Fibroblast of lung (primary cell): ENCODE results near the gene LAGE3. TPM values are rescaled to one million over a fixed set of nuclear protein-coding genes. Genes with fewer than 3 reads are reported as not detected.

Source experiments
- DNase-seq, 2 donors: peaks; one replicate each; pipeline versions ENCODE4 v3.0.0 to v3.0.0-alpha.2; 2010; ENCODE audit warnings: low read depth in 2 of 2
- H2AFZ ChIP-seq: 2 replicates; pipeline ENCODE4 v1.5.1; 2012; ENCODE audit warnings: low read length, control low read depth, inconsistent platforms
- H3K27ac ChIP-seq: 2 replicates; pipeline ENCODE4 v1.5.1; 2011; ENCODE audit warnings: low read length, control low read depth; ENCODE audit not compliant: insufficient read depth
- H3K27me3 ChIP-seq: 2 replicates; pipeline ENCODE4 v1.5.1; 2011; ENCODE audit warnings: mild to moderate bottlenecking, low read length; ENCODE audit not compliant: control insufficient read depth, insufficient read depth
- H3K36me3 ChIP-seq: 2 replicates; pipeline ENCODE4 v1.5.1; 2011; ENCODE audit warnings: low read length; ENCODE audit not compliant: control insufficient read depth, insufficient read depth
- H3K4me1 ChIP-seq: 2 replicates; pipeline ENCODE4 v1.5.1; 2011; ENCODE audit warnings: low read length; ENCODE audit not compliant: control insufficient read depth, insufficient read depth; ENCODE audit errors: extremely low read depth
- H3K4me2 ChIP-seq: 2 replicates; pipeline ENCODE4 v1.5.1; 2011; ENCODE audit warnings: low read length, control low read depth; ENCODE audit not compliant: insufficient read depth; ENCODE audit errors: extremely low read depth
- H3K4me3 ChIP-seq, 4 experiments: fragments of 200-600 bp in 1 of 4; sonication (generic) in 1 of 4; replicated peaks in 1 of 4; 2 replicates each; pipeline ENCODE4 v1.5.1; 2011 to 2016; ENCODE audit warnings: low read length in 4 of 4, low read depth in 3 of 4, mild to moderate bottlenecking in 3 of 4, control low read depth in 2 of 4, inconsistent platforms in 1 of 4, mixed read lengths in 1 of 4; ENCODE audit not compliant: insufficient read depth in 1 of 4; ENCODE audit errors: control extremely low read depth in 1 of 4
- H3K79me2 ChIP-seq: 2 replicates; pipeline ENCODE4 v1.5.1; 2012; ENCODE audit warnings: mild to moderate bottlenecking, low read length, inconsistent platforms; ENCODE audit not compliant: control insufficient read depth, insufficient read depth
- H3K9ac ChIP-seq: 2 replicates; pipeline ENCODE4 v1.5.1; 2011; ENCODE audit warnings: mild to moderate bottlenecking, low read length, control low read depth; ENCODE audit not compliant: insufficient read depth
- H3K9me3 ChIP-seq: 2 replicates; pipeline ENCODE4 v1.5.1; 2012; ENCODE audit warnings: low read depth, low read length; ENCODE audit not compliant: control insufficient read depth, insufficient read depth
- H4K20me1 ChIP-seq: 2 replicates; pipeline ENCODE4 v1.5.1; 2011; ENCODE audit warnings: low read length; ENCODE audit not compliant: control insufficient read depth, insufficient read depth; ENCODE audit errors: extremely low read depth
- EZH2 ChIP-seq: IDR thresholded peaks from 2 replicates; pipeline ENCODE4 v1.5.1; 2012; ENCODE audit warnings: low read length, control low read depth, mild to moderate bottlenecking; ENCODE audit errors: missing control alignments
- polyA plus RNA-seq, 2 donors: library from polyadenylated mRNA; depleted of rRNA in 1 of 2; stranded (reverse) in 1 of 2; unstranded in 1 of 2; fragments of >200 nt; gene quantifications; 2 replicates each; pipeline ENCODE4 v1.2.1, GENCODE V29; 2011 to 2012; ENCODE audit warnings: missing spikeins in 1 of 2
- total RNA-seq: library from RNA; depleted of rRNA; stranded (reverse); fragments of >200 nt; gene quantifications from 2 replicates; pipeline ENCODE4 v1.2.1, GENCODE V29; 2014
- TF ChIP-seq, protein P1 (sequence below), 2 donors: IDR thresholded peaks in 1 of 2; conservative IDR thresholded peaks in 1 of 2; 1 replicate in 1 of 2; 2 replicates in 1 of 2; pipeline ENCODE4 v1.5.1; 2011 to 2012; ENCODE audit warnings: low read length in 2 of 2, control low read depth in 1 of 2, inconsistent platforms in 1 of 2, low read depth in 1 of 2, mild to moderate bottlenecking in 1 of 2

The LAGE3 gene
- total and polyA plus RNA-seq, 2 donors (not counting 1 experiment from before 2014, with no cell fraction given): 6.4 to 13.4 TPM

DNA sequence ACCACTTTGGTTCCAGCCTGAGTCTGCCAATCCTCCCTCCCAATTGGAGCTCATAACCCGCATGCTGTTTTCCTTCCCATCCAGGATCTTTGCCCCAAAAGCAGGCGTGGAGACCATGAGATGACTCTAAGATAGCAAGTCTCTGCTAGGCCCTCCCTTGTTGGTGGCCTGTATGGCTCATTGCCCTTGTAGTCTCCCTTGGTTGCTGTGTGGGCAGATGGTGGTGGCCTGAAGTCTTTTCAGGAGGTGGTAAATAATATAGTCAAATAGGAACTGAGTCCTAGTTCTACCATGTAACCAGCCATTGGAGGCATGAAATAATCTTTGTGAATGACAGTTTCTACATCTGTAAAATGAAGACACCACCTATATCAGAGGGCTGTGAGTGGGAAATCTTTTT lies 49.4 kb downstream of the LAGE3 start:
- no peak for DNase-seq

DNA sequence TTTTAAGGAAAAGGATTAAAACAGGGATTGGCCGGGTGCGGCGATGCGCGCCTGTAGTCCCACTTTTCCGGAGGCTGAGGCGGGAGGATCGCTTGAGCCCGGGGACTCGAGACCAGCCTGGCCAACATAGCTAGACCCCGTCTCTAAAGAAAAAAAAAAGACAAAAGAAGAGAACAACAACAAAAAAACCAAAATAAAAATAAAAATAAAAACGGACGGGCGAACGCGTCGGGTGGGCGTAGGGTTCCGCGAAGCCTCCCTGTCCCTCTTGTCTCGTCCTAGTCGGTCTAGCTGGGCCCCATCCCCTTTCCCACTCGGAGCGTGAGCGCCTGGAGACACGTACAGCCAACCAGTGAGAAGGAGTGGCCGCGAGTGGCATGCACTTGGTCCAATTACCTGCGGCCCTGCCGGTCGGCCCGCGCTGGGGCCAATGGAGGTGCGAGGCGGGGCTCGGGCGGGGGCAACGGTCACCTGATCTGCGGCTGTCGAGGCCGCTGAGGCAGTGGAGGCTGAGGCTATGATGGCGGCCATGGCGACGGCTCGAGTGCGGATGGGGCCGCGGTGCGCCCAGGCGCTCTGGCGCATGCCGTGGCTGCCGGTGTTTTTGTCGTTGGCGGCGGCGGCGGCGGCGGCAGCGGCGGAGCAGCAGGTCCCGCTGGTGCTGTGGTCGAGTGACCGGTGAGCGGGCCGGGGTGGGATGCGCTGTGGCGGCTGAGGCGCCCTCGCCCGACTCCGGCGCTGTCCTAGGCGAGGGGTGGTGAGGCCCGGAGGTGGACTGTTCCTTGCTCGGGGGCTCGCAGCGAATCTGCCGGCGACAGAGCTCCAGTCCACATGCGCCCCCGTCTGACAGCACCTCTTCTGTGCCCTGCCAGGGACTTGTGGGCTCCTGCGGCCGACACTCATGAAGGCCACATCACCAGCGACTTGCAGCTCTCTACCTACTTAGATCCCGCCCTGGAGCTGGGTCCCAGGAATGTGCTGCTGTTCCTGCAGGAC lies 50.6 kb downstream of the LAGE3 start, which contains the start of gene ATP6AP1:
Gene ATP6AP1 (plus strand): TSS at position 502 of the 996 bp plus-strand sequence. CDS start 16 bp downstream, at position 518.
- no peaks in the 10 kb centered on the region for H3K4me1 ChIP-seq
- peaks cover 14% of the 10 kb centered on the region for H3K79me2 ChIP-seq
- peak within 1 kb of the TSS; percentile 57 for H3K9ac ChIP-seq
- no peaks in the 10 kb centered on the region for H3K9me3 ChIP-seq
- no peak for TF ChIP-seq EZH2
- TF ChIP-seq, protein P1, sequence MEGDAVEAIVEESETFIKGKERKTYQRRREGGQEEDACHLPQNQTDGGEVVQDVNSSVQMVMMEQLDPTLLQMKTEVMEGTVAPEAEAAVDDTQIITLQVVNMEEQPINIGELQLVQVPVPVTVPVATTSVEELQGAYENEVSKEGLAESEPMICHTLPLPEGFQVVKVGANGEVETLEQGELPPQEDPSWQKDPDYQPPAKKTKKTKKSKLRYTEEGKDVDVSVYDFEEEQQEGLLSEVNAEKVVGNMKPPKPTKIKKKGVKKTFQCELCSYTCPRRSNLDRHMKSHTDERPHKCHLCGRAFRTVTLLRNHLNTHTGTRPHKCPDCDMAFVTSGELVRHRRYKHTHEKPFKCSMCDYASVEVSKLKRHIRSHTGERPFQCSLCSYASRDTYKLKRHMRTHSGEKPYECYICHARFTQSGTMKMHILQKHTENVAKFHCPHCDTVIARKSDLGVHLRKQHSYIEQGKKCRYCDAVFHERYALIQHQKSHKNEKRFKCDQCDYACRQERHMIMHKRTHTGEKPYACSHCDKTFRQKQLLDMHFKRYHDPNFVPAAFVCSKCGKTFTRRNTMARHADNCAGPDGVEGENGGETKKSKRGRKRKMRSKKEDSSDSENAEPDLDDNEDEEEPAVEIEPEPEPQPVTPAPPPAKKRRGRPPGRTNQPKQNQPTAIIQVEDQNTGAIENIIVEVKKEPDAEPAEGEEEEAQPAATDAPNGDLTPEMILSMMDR (conservative IDR thresholded peaks at IDR 0.05 in 1 of 2, IDR thresholded peaks at IDR 0.05 in 1 of 2; ENCODE audit: low read depth in 1 of 2, low read length in 2 of 2): no peak
- DNase-seq: peak; percentile 94 to 95
- peak within 1 kb of the TSS; percentile 77 for H3K4me2 ChIP-seq
- peak within 1 kb of the TSS; percentile 16 for H3K27ac ChIP-seq
- no peaks in the 10 kb centered on the region for H4K20me1 ChIP-seq
- no peaks in the 10 kb centered on the region for H3K27me3 ChIP-seq
- peak within 1 kb of the TSS; percentile 52 to 70 (median 64) for H3K4me3 ChIP-seq
- H3K36me3 ChIP-seq: no peaks in the 10 kb centered on the region
- H2AFZ ChIP-seq: no peak within 1 kb of the TSS

More for the DNA sequence above, 49.4 kb downstream of the LAGE3 start:
- H4K20me1 ChIP-seq: no peaks in the 10 kb centered on the region
- TF ChIP-seq EZH2: no peak
- TF ChIP-seq, protein P1 (conservative IDR thresholded peaks at IDR 0.05 in 1 of 2, IDR thresholded peaks at IDR 0.05 in 1 of 2; ENCODE audit: low read depth in 1 of 2, low read length in 2 of 2): no peak
- H3K36me3 ChIP-seq: peaks cover 3% of the 10 kb centered on the region
- H3K4me2 ChIP-seq: peak overlapping the region; percentile 77
- H2AFZ ChIP-seq: no peak overlapping the region
- H3K4me3 ChIP-seq: peak overlapping the region in 3 of 4 experiments; percentile 60 to 70 (median 69)
- no peak overlapping the region for H3K9ac ChIP-seq
- no peaks in the 10 kb centered on the region for H3K27me3 ChIP-seq
- no peaks in the 10 kb centered on the region for H3K4me1 ChIP-seq
- peaks cover 14% of the 10 kb centered on the region for H3K79me2 ChIP-seq
- no peak overlapping the region for H3K27ac ChIP-seq
- no peaks in the 10 kb centered on the region for H3K9me3 ChIP-seq

Other genes starting within 250 kb of the LAGE3 start
- not detected in 2 replicates for gene OPN1MW3, start 221.7 kb downstream of the LAGE3 start, total RNA-seq
- not detected in 2 replicates for gene OPN1MW3, start 221.7 kb downstream of the LAGE3 start, polyA plus RNA-seq
- gene TEX28, start 184.2 kb downstream of the LAGE3 start, total RNA-seq: not detected in 2 replicates
- not detected in 2 replicates for gene TEX28, start 184.2 kb downstream of the LAGE3 start, polyA plus RNA-seq
- gene TKTL1, start 183.5 kb downstream of the LAGE3 start, total RNA-seq: not detected in 2 replicates
- gene TKTL1, start 183.5 kb downstream of the LAGE3 start, polyA plus RNA-seq: not detected in 2 replicates
- 2,298 and 2,728 TPM in 2 replicates for gene FLNA, start 104.6 kb downstream of the LAGE3 start, total RNA-seq
- gene FLNA, start 104.6 kb downstream of the LAGE3 start, polyA plus RNA-seq: 654 and 799 TPM in 2 replicates
- 23.4 and 26.4 TPM in 2 replicates for gene EMD, start 100.0 kb downstream of the LAGE3 start, total RNA-seq
- 72.1 and 82.4 TPM in 2 replicates for gene EMD, start 100.0 kb downstream of the LAGE3 start, polyA plus RNA-seq
- gene RPL10, start 80.9 kb downstream of the LAGE3 start, total RNA-seq: 2,291 and 2,319 TPM in 2 replicates
- 4,015 and 4,527 TPM in 2 replicates for gene RPL10, start 80.9 kb downstream of the LAGE3 start, polyA plus RNA-seq
- gene DNASE1L1, start 70.0 kb downstream of the LAGE3 start, total RNA-seq: 13.9 and 38.5 TPM in 2 replicates
- 11.3 and 13.6 TPM in 2 replicates for gene DNASE1L1, start 70.0 kb downstream of the LAGE3 start, polyA plus RNA-seq
- gene TAFAZZIN, start 67.7 kb downstream of the LAGE3 start, total RNA-seq: 17.7 and 21.6 TPM in 2 replicates
- gene TAFAZZIN, start 67.7 kb downstream of the LAGE3 start, polyA plus RNA-seq: 11.2 and 12.1 TPM in 2 replicates
- gene ATP6AP1, start 50.6 kb downstream of the LAGE3 start, total RNA-seq: 38.8 and 59.8 TPM in 2 replicates
- gene ATP6AP1, start 50.6 kb downstream of the LAGE3 start, polyA plus RNA-seq: 86.9 and 89.7 TPM in 2 replicates
- 53.2 and 86.5 TPM in 2 replicates for gene GDI1, start 42.1 kb downstream of the LAGE3 start, total RNA-seq
- gene GDI1, start 42.1 kb downstream of the LAGE3 start, polyA plus RNA-seq: 134 and 162 TPM in 2 replicates
- 80.1 and 88.1 TPM in 2 replicates for gene FAM50A, start 35.1 kb downstream of the LAGE3 start, total RNA-seq
- gene FAM50A, start 35.1 kb downstream of the LAGE3 start, polyA plus RNA-seq: 117 and 123 TPM in 2 replicates
- 11.6 and 17.8 TPM in 2 replicates for gene PLXNA3, start 21.0 kb downstream of the LAGE3 start, total RNA-seq
- 18.4 and 24.3 TPM in 2 replicates for gene PLXNA3, start 21.0 kb downstream of the LAGE3 start, polyA plus RNA-seq
- 39.5 and 42.8 TPM in 2 replicates for gene UBL4A, start 7.3 kb upstream of the LAGE3 start, total RNA-seq
- gene UBL4A, start 7.3 kb upstream of the LAGE3 start, polyA plus RNA-seq: 17.9 and 21.7 TPM in 2 replicates
- 13.9 and 15.2 TPM in 2 replicates for gene SLC10A3, start 11.3 kb upstream of the LAGE3 start, total RNA-seq
- 15.5 and 16.0 TPM in 2 replicates for gene SLC10A3, start 11.3 kb upstream of the LAGE3 start, polyA plus RNA-seq
- 30.0 and 30.2 TPM in 2 replicates for gene FAM3A, start 37.0 kb upstream of the LAGE3 start, total RNA-seq
- gene FAM3A, start 37.0 kb upstream of the LAGE3 start, polyA plus RNA-seq: 16.5 and 17.3 TPM in 2 replicates
- 52.1 and 86.2 TPM in 2 replicates for gene G6PD, start 67.6 kb upstream of the LAGE3 start, total RNA-seq
- gene G6PD, start 67.6 kb upstream of the LAGE3 start, polyA plus RNA-seq: 109 and 229 TPM in 2 replicates
- 8.7 and 20.1 TPM in 2 replicates for gene IKBKG, start 68.3 kb upstream of the LAGE3 start, total RNA-seq
- 14.8 and 27.8 TPM in 2 replicates for gene IKBKG, start 68.3 kb upstream of the LAGE3 start, polyA plus RNA-seq
- gene CTAG1A, start 105.9 kb upstream of the LAGE3 start, total RNA-seq: not detected in 2 replicates
- not detected in 2 replicates for gene CTAG1A, start 105.9 kb upstream of the LAGE3 start, polyA plus RNA-seq
- not detected in 2 replicates for gene CTAG1B, start 140.0 kb upstream of the LAGE3 start, total RNA-seq
- not detected in 2 replicates for gene CTAG1B, start 140.0 kb upstream of the LAGE3 start, polyA plus RNA-seq
- not detected in 2 replicates for gene CTAG2, start 174.3 kb upstream of the LAGE3 start, total RNA-seq
- not detected in 2 replicates for gene CTAG2, start 174.3 kb upstream of the LAGE3 start, polyA plus RNA-seq